Activated CD4-positive, CD25-positive, alpha-beta regulatory T cell treated with anti-CD3 and anti-CD28 coated beads, Interleukin-2, amount 50 U/mL, for 72 hours (primary cell): ENCODE data around the gene NR5A2.

ENCODE experiments used
- DNase-seq: peaks from one replicate; pipeline ENCODE4 v3.0.0; 2021

NR5A2 gene

GRCh38 chr1:200128944-200129879 lies 101.7 kb downstream of the NR5A2 start:
- DNase-seq, result no peak

- DNase-seq, result no peak
Observed at GRCh38 chr1:200130552-200130951, 103.0 kb downstream of the NR5A2 start.

GRCh38 chr1:200131551-200132125 lies 104.1 kb downstream of the NR5A2 start:
- no peak for DNase-seq

GRCh38 chr1:200133123-200133522 lies 105.6 kb downstream of the NR5A2 start:
- no peak for DNase-seq

GRCh38 chr1:200134116-200134515 lies 106.6 kb downstream of the NR5A2 start:
- DNase-seq, result no peak

GRCh38 chr1:200136384-200136783 lies 108.9 kb downstream of the NR5A2 start:
- no peak for DNase-seq

- no peak for DNase-seq
Observed at GRCh38 chr1:200139661-200140250, 112.2 kb downstream of the NR5A2 start.

- DNase-seq, result no peak
Observed at GRCh38 chr1:200143347-200143746, 115.8 kb downstream of the NR5A2 start.

- DNase-seq, result no peak
Observed at GRCh38 chr1:200146100-200146499, 118.6 kb downstream of the NR5A2 start.

GRCh38 chr1:200147094-200147493 lies 119.6 kb downstream of the NR5A2 start:
- DNase-seq, result no peak

GRCh38 chr1:200147742-200148141 lies 120.2 kb downstream of the NR5A2 start:
- no peak for DNase-seq

GRCh38 chr1:200150006-200150405 lies 122.5 kb downstream of the NR5A2 start:
- DNase-seq, result no peak

GRCh38 chr1:200150721-200151120 lies 123.2 kb downstream of the NR5A2 start:
- no peak for DNase-seq

GRCh38 chr1:200152336-200152735 lies 124.8 kb downstream of the NR5A2 start:
- DNase-seq, result no peak

- peak; percentile 43 for DNase-seq
Observed at GRCh38 chr1:200153277-200154055, 126.0 kb downstream of the NR5A2 start.

- peak; percentile 39 for DNase-seq
Observed at GRCh38 chr1:200154069-200154767, 126.7 kb downstream of the NR5A2 start.

GRCh38 chr1:200157715-200158114 lies 130.2 kb downstream of the NR5A2 start:
- DNase-seq, result no peak

GRCh38 chr1:200161801-200162200 lies 134.3 kb downstream of the NR5A2 start:
- no peak for DNase-seq

GRCh38 chr1:200162258-200162657 lies 134.7 kb downstream of the NR5A2 start:
- DNase-seq, result no peak

- DNase-seq, result no peak
Observed at GRCh38 chr1:200162877-200163276, 135.4 kb downstream of the NR5A2 start.

- DNase-seq, result no peak
Observed at GRCh38 chr1:200163911-200164310, 136.4 kb downstream of the NR5A2 start.

GRCh38 chr1:200165493-200166220 lies 138.1 kb downstream of the NR5A2 start:
- no peak for DNase-seq
